ENCODE data around the gene LRP3.
"Not testable (repeated sequence)": the region's sequence is repeated elsewhere in the genome, so short reads cannot be mapped to it uniquely, and the experiment has no call there.

The LRP3 gene, protein sequence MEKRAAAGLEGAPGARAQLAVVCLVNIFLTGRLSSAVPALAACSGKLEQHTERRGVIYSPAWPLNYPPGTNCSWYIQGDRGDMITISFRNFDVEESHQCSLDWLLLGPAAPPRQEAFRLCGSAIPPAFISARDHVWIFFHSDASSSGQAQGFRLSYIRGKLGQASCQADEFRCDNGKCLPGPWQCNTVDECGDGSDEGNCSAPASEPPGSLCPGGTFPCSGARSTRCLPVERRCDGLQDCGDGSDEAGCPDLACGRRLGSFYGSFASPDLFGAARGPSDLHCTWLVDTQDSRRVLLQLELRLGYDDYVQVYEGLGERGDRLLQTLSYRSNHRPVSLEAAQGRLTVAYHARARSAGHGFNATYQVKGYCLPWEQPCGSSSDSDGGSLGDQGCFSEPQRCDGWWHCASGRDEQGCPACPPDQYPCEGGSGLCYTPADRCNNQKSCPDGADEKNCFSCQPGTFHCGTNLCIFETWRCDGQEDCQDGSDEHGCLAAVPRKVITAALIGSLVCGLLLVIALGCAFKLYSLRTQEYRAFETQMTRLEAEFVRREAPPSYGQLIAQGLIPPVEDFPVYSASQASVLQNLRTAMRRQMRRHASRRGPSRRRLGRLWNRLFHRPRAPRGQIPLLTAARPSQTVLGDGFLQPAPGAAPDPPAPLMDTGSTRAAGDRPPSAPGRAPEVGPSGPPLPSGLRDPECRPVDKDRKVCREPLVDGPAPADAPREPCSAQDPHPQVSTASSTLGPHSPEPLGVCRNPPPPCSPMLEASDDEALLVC

DNA sequence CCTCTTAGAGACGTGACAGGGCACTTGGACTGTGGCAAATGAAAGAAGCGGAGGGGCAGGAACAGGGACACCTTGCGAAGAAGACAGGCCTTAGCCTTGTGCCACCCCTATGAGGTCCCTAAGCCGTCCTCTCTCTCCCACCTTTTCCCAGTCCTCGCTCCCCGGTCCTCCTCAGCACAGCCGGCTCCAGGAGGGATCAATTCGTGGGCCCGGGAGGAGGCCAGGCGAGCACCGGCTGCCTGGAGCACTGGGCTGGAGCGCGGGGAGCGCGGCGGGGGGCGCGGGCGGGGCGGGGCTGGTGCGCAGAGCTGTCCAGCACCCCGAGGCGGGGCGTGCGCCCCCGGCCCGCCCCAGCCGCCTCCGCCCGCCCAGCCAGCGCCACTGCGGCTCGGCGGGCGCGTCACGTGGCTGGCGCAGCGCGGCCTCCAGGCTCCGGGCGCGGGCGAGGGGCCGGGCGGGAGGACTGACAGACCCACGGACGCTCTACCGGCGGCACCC is at the start of gene LRP3:
LRP3 (plus strand) TSS at position 466 of the 498 bp plus-strand sequence. CDS start 456 bp downstream, outside the sequence.
- Histone ChIP-seq H3K4me1 (ENCODE audit: control insufficient read depth, insufficient read depth, low read length) (no peaks in the 10 kb centered on the region), H3K27me3 (ENCODE audit: control insufficient read depth, insufficient read depth, low read length) (peaks cover 17% of the 10 kb centered on the region), H3K9me3 (ENCODE audit: control insufficient read depth, insufficient read depth, low read length) (no peaks in the 10 kb centered on the region), H3K9ac (ENCODE audit: low read depth, low read length) (peak within 1 kb of the TSS; percentile 26), H3K36me3 (ENCODE audit: control insufficient read depth, insufficient read depth, low read length) (no peaks in the 10 kb centered on the region), H3K4me3 (ENCODE audit: low read depth, low read length) (peak within 1 kb of the TSS; percentile 41)

DNA sequence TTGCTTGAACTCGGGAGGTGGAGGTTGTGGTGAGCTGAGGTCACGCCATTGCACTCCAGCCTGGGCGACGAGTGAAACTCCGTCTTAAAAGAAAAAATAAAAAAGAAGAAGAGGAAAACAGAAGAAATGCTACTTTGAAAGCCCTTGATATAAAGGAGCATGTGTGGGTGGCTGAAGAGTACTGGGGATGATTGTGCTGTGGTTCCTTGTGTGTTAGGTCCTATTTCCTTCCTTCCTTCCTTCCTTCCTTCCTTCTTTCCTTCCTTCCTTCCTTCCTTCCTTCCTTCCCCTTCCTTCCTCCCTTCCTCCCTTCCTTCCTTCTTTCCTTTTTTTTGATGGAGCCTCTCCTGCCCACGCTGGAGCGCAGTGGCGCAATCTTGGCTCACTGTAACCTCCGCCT is 47.9 kb upstream of the LRP3 start:
- no peak overlapping the region for H3K4me3 ChIP-seq (ENCODE audit: low read depth, low read length)
- H3K4me1 ChIP-seq (ENCODE audit: control insufficient read depth, insufficient read depth, low read length): no peaks in the 10 kb centered on the region
- H3K27me3 ChIP-seq (ENCODE audit: control insufficient read depth, insufficient read depth, low read length): peaks cover 4% of the 10 kb centered on the region
- H3K9ac ChIP-seq (ENCODE audit: low read depth, low read length): no peak overlapping the region
- H3K36me3 ChIP-seq (ENCODE audit: control insufficient read depth, insufficient read depth, low read length): no peaks in the 10 kb centered on the region
- H3K9me3 ChIP-seq (ENCODE audit: control insufficient read depth, insufficient read depth, low read length): no peaks in the 10 kb centered on the region

DNA sequence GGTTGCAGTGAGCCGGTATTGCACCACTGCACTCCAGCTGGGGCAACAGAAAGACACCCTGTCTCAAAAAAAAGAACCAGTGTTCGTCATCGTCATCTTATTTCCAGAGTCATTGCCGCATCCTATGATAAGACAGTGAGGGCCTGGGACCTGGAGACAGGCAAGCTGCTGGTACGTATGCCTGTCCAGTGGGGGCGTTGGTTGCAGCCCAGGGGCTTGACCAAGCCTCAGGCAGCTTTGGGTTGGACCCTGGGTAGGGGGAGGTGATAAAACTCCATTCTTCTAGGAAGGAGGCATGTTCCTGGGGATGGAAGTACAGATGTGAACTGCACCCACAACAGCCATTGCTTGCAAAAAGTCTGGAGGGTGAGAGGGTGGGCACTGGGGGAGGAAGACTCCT is 46.6 kb upstream of the LRP3 start:
- Histone ChIP-seq H3K4me1 (ENCODE audit: control insufficient read depth, insufficient read depth, low read length) (no peaks in the 10 kb centered on the region), H3K36me3 (ENCODE audit: control insufficient read depth, insufficient read depth, low read length) (no peaks in the 10 kb centered on the region), H3K27me3 (ENCODE audit: control insufficient read depth, insufficient read depth, low read length) (peaks cover 4% of the 10 kb centered on the region), H3K4me3 (ENCODE audit: low read depth, low read length) (no peak overlapping the region), H3K9me3 (ENCODE audit: control insufficient read depth, insufficient read depth, low read length) (no peaks in the 10 kb centered on the region), H3K9ac (ENCODE audit: low read depth, low read length) (no peak overlapping the region)

DNA sequence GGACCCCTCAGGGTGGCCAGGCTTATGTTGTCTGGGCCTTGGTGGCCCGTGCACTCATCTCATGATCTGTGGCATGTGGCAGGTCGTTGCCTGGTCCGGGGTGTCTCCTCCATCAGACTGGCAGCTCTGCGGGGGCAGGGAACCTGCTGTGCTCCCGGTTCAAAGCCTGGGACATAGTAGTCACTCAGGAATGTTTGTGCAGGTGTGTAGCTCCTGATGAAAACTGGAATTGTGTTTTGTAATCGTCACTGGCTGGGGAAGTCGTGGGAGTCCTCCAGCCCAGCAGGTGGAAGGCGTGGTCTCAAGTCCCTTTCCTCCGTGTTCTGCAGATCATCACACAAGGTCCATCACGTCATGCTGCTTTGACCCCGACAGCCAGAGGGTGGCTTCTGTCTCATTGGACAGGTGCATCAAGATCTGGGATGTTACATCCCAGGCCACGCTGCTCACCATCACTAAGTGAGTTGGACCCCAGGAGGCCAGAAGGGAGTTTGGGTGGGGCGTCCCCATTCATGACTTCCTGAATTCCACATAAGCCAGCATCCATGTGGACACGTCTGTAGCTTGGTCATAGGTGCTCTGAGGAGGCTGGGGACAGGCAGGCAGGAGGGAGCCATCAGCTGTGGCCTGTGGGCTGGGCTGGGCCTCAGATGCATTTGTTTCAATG is 43.1 kb upstream of the LRP3 start:
- Histone ChIP-seq H3K4me1 (ENCODE audit: control insufficient read depth, insufficient read depth, low read length) (no peaks in the 10 kb centered on the region), H3K9ac (ENCODE audit: low read depth, low read length) (no peak overlapping the region), H3K9me3 (ENCODE audit: control insufficient read depth, insufficient read depth, low read length) (no peaks in the 10 kb centered on the region), H3K36me3 (ENCODE audit: control insufficient read depth, insufficient read depth, low read length) (no peaks in the 10 kb centered on the region), H3K27me3 (ENCODE audit: control insufficient read depth, insufficient read depth, low read length) (no peaks in the 10 kb centered on the region), H3K4me3 (ENCODE audit: low read depth, low read length) (no peak overlapping the region)

DNA sequence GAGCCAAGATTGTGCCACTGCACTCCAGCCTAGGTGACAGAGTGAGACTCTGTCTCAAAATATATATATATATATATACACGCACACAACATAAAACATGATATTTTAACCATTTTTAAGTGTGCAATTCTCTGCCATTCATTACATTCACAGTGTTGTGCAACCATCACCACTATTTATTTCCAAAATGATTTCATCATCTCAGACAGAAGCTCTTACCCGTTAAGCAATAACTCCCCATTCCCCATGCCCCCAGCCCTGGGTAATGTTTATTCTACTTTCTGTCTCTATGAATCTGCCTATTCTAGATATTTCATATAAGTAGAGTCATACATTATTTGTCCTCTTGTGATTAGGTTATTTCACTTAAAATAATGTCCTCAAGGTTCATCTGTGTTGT is 42.0 kb upstream of the LRP3 start:
- H3K4me1 ChIP-seq (ENCODE audit: control insufficient read depth, insufficient read depth, low read length): no peaks in the 10 kb centered on the region
- no peaks in the 10 kb centered on the region for H3K9me3 ChIP-seq (ENCODE audit: control insufficient read depth, insufficient read depth, low read length)

DNA sequence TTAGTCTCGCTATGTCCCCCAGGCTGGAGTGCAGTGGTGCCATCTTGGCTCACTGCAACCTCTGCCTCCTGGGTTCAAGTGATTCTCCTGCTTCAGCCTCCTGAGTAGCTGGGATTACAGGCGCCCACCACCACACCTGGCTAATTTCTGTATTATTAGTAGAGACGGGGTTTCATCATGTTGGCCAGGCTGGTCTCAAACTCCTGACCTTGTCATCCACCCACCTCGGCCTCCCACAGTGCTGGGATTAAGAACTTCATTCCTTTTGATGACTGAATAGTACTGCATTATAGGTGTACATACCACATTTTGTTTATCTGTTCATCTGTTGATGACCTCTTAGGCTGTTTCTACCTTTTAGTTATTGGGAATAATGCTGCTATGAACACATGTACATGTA is 41.5 kb upstream of the LRP3 start:
- not testable (repeated sequence) for H3K27me3 ChIP-seq (ENCODE audit: control insufficient read depth, insufficient read depth, low read length); H3K4me3 ChIP-seq (ENCODE audit: low read depth, low read length); H3K9ac ChIP-seq (ENCODE audit: low read depth, low read length); H3K36me3 ChIP-seq (ENCODE audit: control insufficient read depth, insufficient read depth, low read length); H3K4me1 ChIP-seq (ENCODE audit: control insufficient read depth, insufficient read depth, low read length); H3K9me3 ChIP-seq (ENCODE audit: control insufficient read depth, insufficient read depth, low read length)

More for the DNA sequence above, 42.0 kb upstream of the LRP3 start:
- Histone ChIP-seq H3K27me3 (ENCODE audit: control insufficient read depth, insufficient read depth, low read length) (no peaks in the 10 kb centered on the region), H3K9ac (ENCODE audit: low read depth, low read length) (no peak overlapping the region), H3K4me3 (ENCODE audit: low read depth, low read length) (no peak overlapping the region), H3K36me3 (ENCODE audit: control insufficient read depth, insufficient read depth, low read length) (no peaks in the 10 kb centered on the region)

DNA sequence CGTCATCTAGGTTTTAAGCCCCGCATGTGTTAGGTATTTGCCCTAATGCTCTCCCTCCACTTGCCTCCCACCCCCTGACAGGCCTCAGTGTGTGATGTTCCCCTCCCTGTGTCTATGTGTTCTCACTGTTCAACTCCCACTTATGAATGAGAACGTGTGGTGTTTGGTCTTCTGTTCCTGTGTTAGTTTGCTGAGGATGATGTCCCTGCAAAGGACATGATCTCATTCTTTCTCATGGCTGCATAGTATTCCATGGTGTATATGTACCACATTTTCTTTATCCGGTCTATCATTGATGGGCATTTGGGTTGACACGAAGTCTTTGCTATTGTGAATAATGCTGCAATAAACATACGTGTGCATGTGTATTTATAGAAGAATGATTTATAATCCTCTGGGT is 39.8 kb upstream of the LRP3 start:
- H3K4me1 ChIP-seq (ENCODE audit: control insufficient read depth, insufficient read depth, low read length); H3K4me3 ChIP-seq (ENCODE audit: low read depth, low read length); H3K9me3 ChIP-seq (ENCODE audit: control insufficient read depth, insufficient read depth, low read length); H3K36me3 ChIP-seq (ENCODE audit: control insufficient read depth, insufficient read depth, low read length); H3K9ac ChIP-seq (ENCODE audit: low read depth, low read length); H3K27me3 ChIP-seq (ENCODE audit: control insufficient read depth, insufficient read depth, low read length): not testable (repeated sequence)

DNA sequence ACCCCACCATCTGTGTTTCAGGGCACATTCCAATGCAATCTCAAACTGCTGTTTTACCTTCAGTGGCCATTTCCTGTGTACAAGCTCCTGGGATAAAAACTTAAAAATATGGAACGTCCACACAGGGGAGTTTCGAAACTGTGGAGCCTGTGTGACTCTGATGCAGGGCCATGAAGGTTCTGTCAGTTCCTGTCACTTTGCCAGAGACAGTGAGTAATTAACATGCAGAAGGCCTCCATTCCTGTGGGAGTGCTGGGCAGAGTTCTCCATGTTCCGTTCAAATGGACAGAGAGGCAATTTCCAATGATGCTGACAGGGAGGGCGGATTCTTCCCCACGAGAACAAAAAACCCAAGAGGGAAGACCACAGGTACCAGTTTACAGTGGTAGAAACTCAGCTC is 37.8 kb upstream of the LRP3 start:
- no peaks in the 10 kb centered on the region for H3K27me3 ChIP-seq (ENCODE audit: control insufficient read depth, insufficient read depth, low read length)
- H3K9me3 ChIP-seq (ENCODE audit: control insufficient read depth, insufficient read depth, low read length): no peaks in the 10 kb centered on the region
- no peak overlapping the region for H3K4me3 ChIP-seq (ENCODE audit: low read depth, low read length)
- H3K36me3 ChIP-seq (ENCODE audit: control insufficient read depth, insufficient read depth, low read length): no peaks in the 10 kb centered on the region
- no peaks in the 10 kb centered on the region for H3K4me1 ChIP-seq (ENCODE audit: control insufficient read depth, insufficient read depth, low read length)
- no peak overlapping the region for H3K9ac ChIP-seq (ENCODE audit: low read depth, low read length)

DNA sequence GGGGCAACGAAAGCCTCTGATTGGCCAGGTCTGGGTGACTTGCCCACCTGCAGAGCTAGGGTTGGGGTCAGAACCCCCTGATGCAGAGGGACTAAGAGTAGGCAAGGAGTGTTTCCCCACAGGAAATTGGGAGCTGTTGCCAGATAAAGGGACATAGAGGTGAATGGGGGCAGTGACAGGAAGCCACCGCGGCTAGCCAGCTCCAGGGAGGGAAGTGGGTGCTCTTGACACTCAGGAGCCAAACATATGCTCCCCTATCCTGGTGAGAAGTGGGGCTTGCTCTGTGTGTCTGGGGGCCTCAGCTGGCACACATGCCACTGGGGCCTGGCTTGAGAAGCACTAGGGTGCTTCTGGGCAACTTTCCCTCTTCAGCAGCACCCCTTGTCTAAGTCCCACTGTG is 36.2 kb upstream of the LRP3 start:
- no peaks in the 10 kb centered on the region for H3K9me3 ChIP-seq (ENCODE audit: control insufficient read depth, insufficient read depth, low read length)
- H3K4me3 ChIP-seq (ENCODE audit: low read depth, low read length): no peak overlapping the region
- H3K4me1 ChIP-seq (ENCODE audit: control insufficient read depth, insufficient read depth, low read length): no peaks in the 10 kb centered on the region
- no peak overlapping the region for H3K9ac ChIP-seq (ENCODE audit: low read depth, low read length)
- H3K36me3 ChIP-seq (ENCODE audit: control insufficient read depth, insufficient read depth, low read length): no peaks in the 10 kb centered on the region
- H3K27me3 ChIP-seq (ENCODE audit: control insufficient read depth, insufficient read depth, low read length): no peaks in the 10 kb centered on the region

DNA sequence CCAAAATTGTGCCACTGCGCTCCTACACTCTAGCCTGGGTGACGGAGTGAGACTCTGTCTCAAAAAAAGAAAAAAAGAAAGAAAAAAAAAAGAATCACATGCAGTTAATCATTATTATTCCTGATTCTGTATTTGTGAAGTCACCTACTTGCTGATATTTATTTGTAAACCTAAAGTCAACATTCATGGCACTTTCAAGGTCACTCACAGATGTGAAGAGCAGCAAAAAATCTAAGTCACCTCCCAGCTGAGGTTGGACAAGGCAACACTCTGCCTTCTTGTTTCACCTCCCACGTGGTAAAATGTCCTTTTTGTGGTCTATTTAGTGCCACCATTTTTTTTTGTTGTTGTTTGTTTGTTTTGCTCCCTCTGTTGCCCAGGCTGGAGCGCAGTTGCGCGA is 35.8 kb upstream of the LRP3 start:
- Histone ChIP-seq H3K27me3 (ENCODE audit: control insufficient read depth, insufficient read depth, low read length) (no peaks in the 10 kb centered on the region), H3K4me1 (ENCODE audit: control insufficient read depth, insufficient read depth, low read length) (no peaks in the 10 kb centered on the region), H3K4me3 (ENCODE audit: low read depth, low read length) (no peak overlapping the region), H3K9ac (ENCODE audit: low read depth, low read length) (no peak overlapping the region), H3K36me3 (ENCODE audit: control insufficient read depth, insufficient read depth, low read length) (no peaks in the 10 kb centered on the region), H3K9me3 (ENCODE audit: control insufficient read depth, insufficient read depth, low read length) (no peaks in the 10 kb centered on the region)

DNA sequence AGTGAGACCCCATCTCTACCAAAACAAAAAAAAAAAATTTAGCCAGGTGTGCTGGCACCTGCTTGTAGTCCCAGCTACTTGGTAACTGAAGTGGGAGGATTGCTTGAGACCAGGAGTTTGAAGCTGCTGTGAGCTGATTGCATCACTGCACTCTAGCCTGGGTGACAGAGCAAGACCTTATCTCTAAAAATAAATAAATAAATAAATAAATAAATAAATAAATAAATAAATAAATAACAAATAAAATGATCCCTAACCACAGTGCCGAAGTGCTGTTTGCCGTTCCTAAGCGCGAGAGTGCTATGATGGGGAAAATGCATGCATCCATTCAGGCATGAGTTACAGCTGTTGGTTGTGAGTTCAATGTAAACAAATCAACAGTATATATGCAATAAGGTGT is 35.0 kb upstream of the LRP3 start:
- Histone ChIP-seq H3K9me3 (ENCODE audit: control insufficient read depth, insufficient read depth, low read length) (no peaks in the 10 kb centered on the region), H3K9ac (ENCODE audit: low read depth, low read length) (no peak overlapping the region), H3K4me3 (ENCODE audit: low read depth, low read length) (no peak overlapping the region), H3K36me3 (ENCODE audit: control insufficient read depth, insufficient read depth, low read length) (no peaks in the 10 kb centered on the region), H3K4me1 (ENCODE audit: control insufficient read depth, insufficient read depth, low read length) (no peaks in the 10 kb centered on the region), H3K27me3 (ENCODE audit: control insufficient read depth, insufficient read depth, low read length) (no peaks in the 10 kb centered on the region)

Data from iPS-15b (cell line).